ENCODE results near the gene NPHP4.

The NPHP4 gene

DNA sequence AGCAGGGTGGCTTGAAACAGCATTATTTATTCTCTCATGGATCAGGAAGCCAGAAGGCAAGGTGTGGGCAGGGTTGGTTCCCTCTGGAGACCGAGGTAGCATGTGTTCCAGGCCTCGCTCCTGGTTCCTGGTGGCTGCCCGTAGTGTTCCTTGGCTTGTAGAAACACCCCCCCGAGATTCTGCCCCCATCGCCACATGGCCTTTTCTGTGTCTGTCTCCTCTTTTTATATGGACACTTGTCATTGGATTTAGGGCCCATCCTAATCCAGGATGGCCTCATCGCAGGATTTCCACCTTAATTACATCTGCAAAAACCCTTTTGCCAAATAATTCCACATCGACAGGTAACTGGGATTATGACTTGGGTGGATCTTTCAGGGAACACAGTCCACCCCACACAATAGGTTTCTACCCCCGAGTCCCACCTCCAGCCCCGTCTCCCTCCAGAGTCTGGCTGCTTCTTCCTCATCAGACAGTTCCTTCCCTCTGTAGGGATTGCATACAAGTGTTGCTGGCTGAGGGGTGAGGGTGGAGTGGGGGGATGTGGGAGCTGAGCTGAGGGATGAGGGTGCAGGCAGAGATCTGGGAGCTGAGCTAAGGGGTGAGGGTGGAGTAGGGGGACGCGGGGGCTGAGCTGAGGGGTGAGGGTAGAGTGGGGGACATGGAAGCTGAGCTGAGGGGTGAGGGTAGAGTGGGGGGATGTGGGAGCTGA is 12.3 kb upstream of the NPHP4 start:
- no peak for DNase-seq (ENCODE audit: low read depth, low spot score)

- peak; percentile 66 for DNase-seq (ENCODE audit: low read depth, low spot score)
Measured at GRCh38 chr1:6003568-6004411, 11.6 kb upstream of the NPHP4 start.

DNA sequence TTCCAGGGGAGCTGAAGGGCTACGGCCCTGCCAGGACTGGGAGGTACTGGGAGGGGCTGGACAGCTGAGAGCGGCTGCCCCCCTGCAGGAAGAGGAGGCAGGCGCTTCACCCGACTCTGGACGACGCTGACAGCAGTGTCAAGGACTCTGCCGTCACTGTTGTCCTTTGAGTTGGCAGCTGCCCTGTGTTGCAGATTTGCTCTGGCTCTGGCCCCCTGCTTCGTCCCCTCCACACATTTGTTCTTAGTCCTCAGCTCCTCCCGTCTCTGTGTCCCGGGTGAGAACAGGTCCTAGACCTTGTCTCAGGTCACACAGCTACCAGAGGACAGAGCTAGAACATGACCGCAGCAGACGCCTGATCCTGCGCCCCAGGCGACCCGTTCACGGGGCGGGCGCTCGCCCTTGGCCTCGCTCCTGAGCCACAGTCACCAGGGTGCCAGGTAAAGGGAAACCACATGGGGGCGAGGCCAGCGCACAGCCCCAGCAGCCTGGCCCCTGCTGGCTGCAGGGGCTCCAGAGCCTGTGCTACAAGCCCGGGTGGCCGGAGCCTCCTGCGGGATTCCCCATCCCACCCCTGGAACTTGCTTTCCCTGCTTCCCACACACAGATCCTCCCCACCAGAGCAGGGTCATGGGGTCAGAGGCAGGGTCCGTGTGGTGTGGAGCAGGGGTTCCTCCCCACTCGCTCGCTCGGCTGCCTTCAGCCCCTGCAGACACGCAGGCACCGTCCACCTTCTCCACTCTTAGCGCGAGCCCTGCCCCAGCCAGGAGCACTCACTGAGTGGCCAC is 10.7 kb upstream of the NPHP4 start:
- DNase-seq (ENCODE audit: low read depth, low spot score), result peak; percentile 68

- no peak for DNase-seq (ENCODE audit: low read depth, low spot score)
Measured at GRCh38 chr1:6001992-6002576, 9.9 kb upstream of the NPHP4 start.

- DNase-seq (ENCODE audit: low read depth, low spot score), result peak; percentile 89
Measured at GRCh38 chr1:6000444-6001288, 8.4 kb upstream of the NPHP4 start.

DNA sequence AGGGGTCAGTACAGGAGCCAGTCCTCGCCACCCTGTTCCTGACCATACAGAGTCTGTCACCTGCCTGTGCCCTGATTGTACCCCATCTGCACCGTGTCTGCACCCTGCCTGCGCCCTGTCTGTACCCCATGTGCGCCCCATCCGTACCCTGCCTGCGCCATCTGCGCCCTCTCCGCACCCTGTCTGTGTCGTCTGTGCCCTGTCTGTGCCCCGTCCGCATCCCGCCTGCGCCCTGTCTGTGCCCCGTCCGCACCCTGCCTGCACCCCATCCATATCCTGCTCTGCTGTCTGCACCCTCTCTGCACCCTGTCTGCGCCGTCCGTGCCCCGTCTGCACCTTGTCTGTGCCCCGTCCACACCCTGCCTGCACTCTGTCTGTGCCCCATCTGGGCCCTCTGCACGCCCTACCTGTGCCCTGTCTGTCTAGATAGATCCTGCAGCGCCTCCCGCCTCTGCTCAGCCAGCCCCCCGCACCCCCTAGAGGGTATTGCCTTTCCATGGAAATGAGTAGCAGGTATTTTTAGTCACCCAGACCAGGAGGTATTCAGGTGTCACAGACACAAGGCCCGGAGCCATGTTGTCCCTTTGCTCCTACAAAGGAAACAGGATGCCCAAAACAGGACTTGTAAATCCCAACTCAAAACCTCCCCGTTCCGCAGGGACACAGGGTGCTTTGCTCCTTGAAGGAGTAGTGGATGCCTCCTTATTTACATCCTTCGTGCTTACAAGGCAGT is 7.7 kb upstream of the NPHP4 start:
- peak; percentile 65 for DNase-seq (ENCODE audit: low read depth, low spot score)

DNA sequence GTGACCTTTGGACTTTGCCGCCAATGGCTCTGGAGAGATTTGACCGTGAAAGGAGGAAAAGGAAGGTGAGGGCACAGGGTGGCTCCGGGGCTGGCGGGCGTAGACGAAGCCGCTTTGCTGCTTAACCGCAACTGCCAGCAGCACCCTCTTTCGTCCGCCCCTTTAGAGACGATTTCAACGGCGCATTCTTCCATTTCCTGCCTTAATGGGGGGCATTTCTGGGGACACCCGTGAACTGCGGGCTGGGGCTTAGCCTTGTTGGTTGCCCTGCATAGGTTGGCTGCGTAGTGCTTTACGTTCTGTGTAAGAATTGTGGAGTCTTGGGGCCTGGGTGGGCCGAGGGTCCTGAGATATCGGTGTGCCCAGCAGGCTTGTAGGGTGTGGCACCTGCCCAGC is 6.7 kb upstream of the NPHP4 start:
- no peak for DNase-seq (ENCODE audit: low read depth, low spot score)

DNA sequence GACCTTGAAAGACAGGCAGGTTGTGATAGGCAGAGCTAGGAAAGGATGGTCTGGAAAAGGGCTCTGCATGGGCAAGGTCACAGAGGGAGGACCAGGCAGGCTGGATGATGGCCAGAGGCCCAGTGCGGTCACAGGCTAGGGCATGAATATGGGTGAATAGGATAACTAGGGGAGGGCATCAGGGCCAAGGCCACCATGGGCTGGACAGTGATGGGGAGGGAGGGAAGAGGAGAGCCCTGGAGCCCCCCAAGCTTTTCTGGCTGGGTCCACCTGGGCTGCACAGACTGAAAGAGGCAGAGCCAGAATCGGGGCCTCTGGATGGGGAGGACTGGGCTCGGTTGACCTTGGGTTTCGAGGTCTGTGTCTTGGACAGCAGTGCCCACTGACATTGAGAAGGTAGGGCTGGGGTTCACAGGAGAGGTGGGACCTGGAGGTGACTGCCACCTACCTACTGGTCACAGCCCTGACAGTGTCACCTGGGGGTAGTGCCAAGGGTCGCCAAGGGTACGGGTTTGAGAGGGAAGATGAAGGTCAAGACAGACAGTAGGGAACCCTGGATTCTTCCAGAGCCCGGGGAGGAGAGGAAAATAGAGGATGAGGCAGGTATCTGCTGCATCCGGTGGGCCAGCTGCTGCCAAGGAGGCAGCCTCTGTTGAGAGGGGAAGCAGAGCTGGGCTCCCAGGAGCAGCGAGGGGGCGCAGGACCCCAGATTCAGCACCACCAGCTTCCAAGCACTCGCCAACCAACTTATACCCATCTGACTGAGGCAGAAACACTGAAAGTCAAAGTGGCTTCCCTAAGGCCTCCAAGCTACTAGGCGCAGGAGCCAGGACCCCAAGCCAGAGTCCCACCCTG is 6.1 kb upstream of the NPHP4 start:
- no peak for DNase-seq (ENCODE audit: low read depth, low spot score)

DNA sequence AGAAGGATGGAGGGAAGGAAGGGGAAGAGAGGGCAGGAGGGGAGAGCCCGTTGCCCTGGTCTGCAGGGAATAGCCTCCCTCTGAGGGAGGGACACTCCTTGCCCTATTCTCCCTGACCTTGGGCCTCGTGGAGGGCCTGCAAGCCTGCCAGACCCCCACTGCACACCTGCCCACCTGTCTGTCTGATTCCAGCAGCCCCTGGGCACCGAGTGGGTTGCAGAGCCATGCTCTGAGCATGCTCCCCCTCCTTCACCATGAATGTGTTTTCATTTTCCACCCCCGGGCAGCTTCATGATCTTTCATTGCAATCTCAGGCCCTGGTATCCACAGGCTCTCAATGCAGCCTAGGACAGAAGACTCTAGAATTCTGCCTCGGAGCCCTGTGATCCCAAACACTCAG is 5.1 kb upstream of the NPHP4 start:
- no peak for DNase-seq (ENCODE audit: low read depth, low spot score)

DNA sequence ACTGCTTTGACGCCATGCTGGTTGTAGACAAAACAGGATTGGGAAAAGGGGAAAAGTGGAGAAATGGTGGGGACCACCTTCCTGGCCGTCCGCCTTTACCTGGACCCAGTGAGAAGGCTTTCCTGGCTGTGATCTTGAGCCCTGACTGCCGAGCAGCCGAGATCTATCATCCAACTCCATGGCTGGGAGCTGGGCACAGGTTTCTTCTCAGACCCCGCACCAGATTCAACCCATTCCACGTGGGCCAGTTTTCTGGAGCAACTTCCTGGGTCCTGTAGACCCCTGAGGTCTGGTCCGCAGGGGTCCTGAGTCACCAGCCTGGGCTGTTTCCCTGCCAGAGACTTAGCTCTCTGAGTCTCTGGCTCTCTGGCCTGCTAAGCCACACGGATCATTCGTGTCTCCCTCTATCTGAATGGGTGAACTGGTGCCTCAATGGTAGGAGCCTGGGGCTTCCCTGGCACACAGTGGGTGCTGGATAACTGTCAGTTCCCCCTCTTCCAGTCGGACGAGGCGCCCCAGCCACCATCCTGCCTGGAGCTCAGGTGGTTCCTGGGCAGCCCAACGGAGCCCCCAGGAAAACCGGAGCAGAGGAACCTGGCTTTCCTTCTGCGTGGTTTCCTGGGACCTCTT is 4.5 kb upstream of the NPHP4 start:
- DNase-seq (ENCODE audit: low read depth, low spot score), result no peak

GRCh38 chr1:5995871-5996630 is 3.8 kb upstream of the NPHP4 start:
- no peak for DNase-seq (ENCODE audit: low read depth, low spot score)

DNA sequence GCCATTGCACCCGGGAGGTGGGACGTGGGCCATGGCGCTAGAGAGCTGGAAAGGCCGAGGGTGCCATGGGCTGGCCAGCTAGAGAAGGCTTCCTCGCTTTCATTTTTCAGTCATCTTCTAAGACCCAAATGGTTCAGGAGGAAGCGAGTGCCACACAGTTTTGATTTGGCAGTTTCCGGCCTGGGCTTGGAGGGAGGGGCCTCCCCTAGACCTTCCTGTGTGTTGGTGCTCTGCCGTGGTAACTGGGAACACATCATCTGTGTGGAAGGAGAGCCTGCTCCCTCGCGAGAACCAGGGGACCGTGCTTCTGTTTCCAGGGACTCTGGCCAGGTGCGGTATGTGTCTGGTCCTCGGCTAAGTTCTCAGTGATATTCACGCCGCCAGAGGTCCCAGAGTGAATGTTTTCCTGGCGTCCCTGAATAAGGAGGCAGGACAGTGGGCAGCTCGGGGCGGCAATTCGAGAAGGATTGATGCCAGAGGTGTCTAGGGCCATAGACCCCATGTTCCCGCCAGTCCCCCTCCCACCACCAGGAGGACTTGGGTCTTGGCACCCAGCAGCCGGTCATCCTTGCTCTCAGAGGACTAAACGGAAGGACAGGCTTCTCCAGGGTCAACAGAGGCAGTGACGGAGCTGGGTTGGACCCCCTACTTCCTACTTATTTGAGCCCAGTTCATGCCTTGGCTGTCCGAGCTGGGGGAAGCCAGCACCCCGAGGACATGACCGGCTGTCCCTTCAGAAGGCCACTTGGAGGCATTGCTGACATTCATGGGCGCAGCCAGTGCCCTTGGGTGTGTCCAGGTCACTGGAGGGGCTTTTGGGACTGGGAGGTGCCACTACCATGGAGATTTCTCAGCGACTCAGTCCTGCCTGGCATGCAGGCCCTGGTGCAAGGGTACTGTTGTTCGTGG is 2.7 kb upstream of the NPHP4 start:
- no peak for DNase-seq (ENCODE audit: low read depth, low spot score)

DNA sequence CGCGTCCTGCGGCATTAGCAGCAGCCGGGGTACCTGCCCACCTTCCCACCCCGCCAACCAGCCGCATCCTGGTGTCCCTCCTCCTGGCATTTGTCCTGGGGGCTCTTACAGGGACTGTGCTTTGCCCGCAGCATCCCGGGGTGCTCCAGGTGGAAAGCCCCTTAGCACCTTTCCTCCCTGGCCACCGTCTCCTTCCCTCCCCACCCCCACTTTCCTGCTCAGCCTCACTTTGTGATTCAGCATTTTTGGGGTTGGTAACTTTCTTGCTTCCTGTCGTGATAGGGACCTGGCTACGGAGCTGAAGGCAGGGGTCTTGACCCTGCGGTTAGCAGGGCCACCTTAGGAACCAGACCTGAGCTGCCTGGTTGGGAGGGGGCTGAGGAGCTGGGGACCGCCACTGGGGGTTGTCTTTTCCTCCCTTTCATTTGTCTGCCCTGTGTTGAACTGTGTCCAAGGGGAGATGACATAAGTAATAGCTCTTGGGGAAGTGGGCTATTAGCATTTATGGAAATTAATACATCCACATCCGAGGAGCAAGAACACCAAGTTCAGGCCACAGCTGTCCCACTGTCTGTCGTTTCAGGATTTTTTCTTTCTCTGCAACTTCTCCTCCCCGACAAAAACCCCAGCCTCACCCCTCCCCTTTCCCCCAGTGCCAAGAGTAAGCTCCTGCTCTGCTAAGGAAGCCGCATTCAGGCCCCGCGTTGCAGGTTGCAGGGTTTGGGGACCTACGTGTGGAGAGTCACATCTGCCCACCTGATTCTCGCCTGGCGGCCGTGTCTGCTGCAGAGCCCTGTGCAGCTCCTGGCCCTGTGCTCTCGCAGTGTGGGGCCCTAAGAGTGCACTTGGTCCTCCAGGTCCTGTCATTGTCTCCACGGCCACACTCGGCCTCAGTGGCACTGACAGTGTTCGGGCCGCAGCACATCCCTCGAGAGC is 1.6 kb upstream of the NPHP4 start:
- DNase-seq (ENCODE audit: low read depth, low spot score), result no peak

GRCh38 chr1:5992814-5993555 is 760 bp upstream of the NPHP4 start:
- no peak for DNase-seq (ENCODE audit: low read depth, low spot score)

DNA sequence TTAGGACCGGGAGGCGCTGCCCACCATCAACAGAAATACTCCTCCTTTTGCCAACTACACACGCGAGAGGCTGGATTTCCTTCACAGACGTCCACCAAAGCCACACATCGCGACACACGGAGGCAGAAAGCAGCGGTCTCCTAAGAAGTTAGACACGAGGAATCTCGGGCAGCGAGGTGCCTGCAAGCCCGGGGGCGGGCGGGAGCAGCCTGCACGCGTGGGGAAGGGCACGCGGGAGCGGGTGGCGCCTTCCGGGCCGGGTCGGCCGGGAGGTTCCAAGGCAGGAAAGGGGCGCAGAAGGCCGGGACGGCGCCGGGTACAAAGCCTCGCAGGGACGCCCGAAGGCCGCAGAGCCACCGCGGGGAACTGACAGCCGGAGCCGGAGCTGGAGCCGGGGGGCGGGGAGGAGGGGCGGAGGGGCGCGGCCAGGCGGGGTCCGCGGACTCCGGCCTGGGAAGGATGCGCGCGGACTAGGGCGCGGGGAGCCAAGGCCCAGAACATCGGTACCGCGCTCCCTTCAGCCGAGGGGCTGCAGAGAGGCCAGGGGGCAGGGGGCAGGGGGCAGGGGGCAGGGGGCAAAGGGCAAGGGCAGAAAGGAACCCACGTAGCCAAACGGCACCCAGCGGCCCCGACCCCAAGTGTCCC is 722 bp downstream of the NPHP4 start:
- no peak for DNase-seq (ENCODE audit: low read depth, low spot score)
